Prostate gland (tissue), 2 donors: ENCODE data around the gene SORBS2. TPM values are rescaled to one million over a fixed set of nuclear protein-coding genes. Genes with fewer than 3 reads are reported as not detected.

Experiments
- DNase-seq: peaks from one replicate; pipeline ENCODE4 v3.0.0-alpha.2; 2019; ENCODE audit warnings: low spot score
- H3K27ac ChIP-seq, 2 donors: fragments of 200-600 bp; sonication (generic); 2 replicates each; pipeline ENCODE4 v1.5.1; 2017 to 2019
- H3K27me3 ChIP-seq: fragments of 200-600 bp; sonication (generic); replicated peaks from 2 replicates; pipeline ENCODE4 v1.5.1; 2019; ENCODE audit not compliant: insufficient read depth
- H3K36me3 ChIP-seq, 2 donors: fragments of 200-600 bp; sonication (generic); 1 replicate in 1 of 2; 2 replicates in 1 of 2; pipeline versions ENCODE4 v1.5.1 to v1.8.1; 2017 to 2019
- H3K4me1 ChIP-seq: fragments of 200-600 bp; sonication (generic); replicated peaks from 2 replicates; pipeline ENCODE4 v1.5.1; 2019
- H3K4me3 ChIP-seq, 2 donors: fragments of 200-600 bp; sonication (generic); 2 replicates each; pipeline ENCODE4 v1.5.1; 2017 to 2019
- H3K9me3 ChIP-seq: fragments of 200-600 bp; sonication (generic); 2 replicates; pipeline ENCODE4 v1.5.1; 2017
- CTCF ChIP-seq, 4 experiments: fragments of 200-600 bp in 2 of 4; fragments of 450-650 bp in 2 of 4; sonication (generic) in 2 of 4; IDR thresholded peaks; 1 replicate in 3 of 4; 2 replicates in 1 of 4; pipeline ENCODE4 v1.5.1; 2016 to 2019; ENCODE audit warnings: antibody characterized with exemption in 4 of 4, mild to moderate bottlenecking in 2 of 4, moderate library complexity in 2 of 4
- POLR2A ChIP-seq: fragments of 450-650 bp; IDR thresholded peaks from one replicate; pipeline ENCODE4 v1.6.1; 2016; ENCODE audit warnings: antibody characterized with exemption, mild to moderate bottlenecking
- POLR2AphosphoS5 ChIP-seq: sonication (generic); formaldehyde crosslinking; IDR thresholded peaks from one replicate; pipeline ENCODE4 v1.6.1; 2017; ENCODE audit warnings: antibody characterized with exemption
- WGBS: methylation state at CpG from one replicate; pipeline ENCODE4 v1.1.5; 2018; 5-methylcytosine and 5-hydroxymethylcytosine counted together
- intact Hi-C: fragments of 100-400 bp; cut with DNase I; formaldehyde crosslinking; loops from one replicate; pipeline ENCODE4 v1.14.2; 2022
- total RNA-seq, 2 donors: library from RNA; depleted of rRNA; stranded (reverse); fragments of >200 nt; gene quantifications; one replicate each; pipeline ENCODE4 v1.1.0, GENCODE V29; 2016

SORBS2 gene
- total RNA-seq, 2 donors from 2014 or later: 175 to 242 TPM

- 71% methylated on average over 6 of the region's 6 CpGs for WGBS
- Histone ChIP-seq H3K4me1 (no peaks in the 10 kb centered on the region), H3K4me3 (no peak overlapping the region), H3K27me3 (no peaks in the 10 kb centered on the region), H3K9me3 (no peaks in the 10 kb centered on the region), H3K36me3 (no peaks in the 10 kb centered on the region), H3K27ac (no peak overlapping the region)
- intact Hi-C loops: no loop called here
- TF ChIP-seq POLR2A (no peak), CTCF (IDR thresholded peaks at IDR 0.05) (no peak), POLR2AphosphoS5 (no peak)
- no peak for DNase-seq
These were observed 225.0 kb downstream of the SORBS2 start for GRCh38 chr4:185587030-185587426.

- intact Hi-C loops: no loop called here
- no peak for DNase-seq
- 33% methylated on average over 1 of the region's 1 CpG for WGBS
These were observed 226.8 kb downstream of the SORBS2 start for GRCh38 chr4:185585211-185585610.

GRCh38 chr4:185583813-185584212 lies 228.2 kb downstream of the SORBS2 start:
- TF ChIP-seq CTCF (IDR thresholded peaks at IDR 0.05) (no peak), POLR2AphosphoS5 (no peak), POLR2A (no peak)
- DNase-seq: no peak

More at GRCh38 chr4:185585211-185585610, 226.8 kb downstream of the SORBS2 start:
- Histone ChIP-seq H3K36me3 (no peaks in the 10 kb centered on the region), H3K27ac (no peak overlapping the region), H3K9me3 (no peaks in the 10 kb centered on the region), H3K27me3 (no peaks in the 10 kb centered on the region), H3K4me1 (no peaks in the 10 kb centered on the region), H3K4me3 (no peak overlapping the region)
- TF ChIP-seq POLR2AphosphoS5: no peak
- no peak for TF ChIP-seq POLR2A
- no peak for TF ChIP-seq CTCF (IDR thresholded peaks at IDR 0.05)

GRCh38 chr4:185582651-185583400 lies 229.2 kb downstream of the SORBS2 start:
- no peak for DNase-seq

More at GRCh38 chr4:185583813-185584212, 228.2 kb downstream of the SORBS2 start:
- H3K27me3 ChIP-seq: no peaks in the 10 kb centered on the region
- H3K36me3 ChIP-seq: no peaks in the 10 kb centered on the region
- H3K4me3 ChIP-seq: no peak overlapping the region
- intact Hi-C loops: no loop called here
- WGBS: 96% methylated on average over 1 of the region's 1 CpG
- H3K9me3 ChIP-seq: no peaks in the 10 kb centered on the region
- H3K27ac ChIP-seq: no peak overlapping the region
- no peaks in the 10 kb centered on the region for H3K4me1 ChIP-seq

More at GRCh38 chr4:185582651-185583400, 229.2 kb downstream of the SORBS2 start:
- WGBS: 81% methylated on average over 7 of the region's 7 CpGs
- TF ChIP-seq POLR2AphosphoS5 (no peak), CTCF (IDR thresholded peaks at IDR 0.05) (no peak), POLR2A (no peak)
- intact Hi-C loops: no loop called here
- no peak overlapping the region for H3K27ac ChIP-seq
- no peaks in the 10 kb centered on the region for H3K9me3 ChIP-seq
- H3K4me1 ChIP-seq: no peaks in the 10 kb centered on the region
- H3K36me3 ChIP-seq: no peaks in the 10 kb centered on the region
- H3K4me3 ChIP-seq: no peak overlapping the region
- H3K27me3 ChIP-seq: no peaks in the 10 kb centered on the region
